ENCODE results near the gene USP51. TPM values are rescaled to one million over a fixed set of nuclear protein-coding genes. Genes with fewer than 3 reads are reported as not detected.
"Not testable (repeated sequence)": the region's sequence is repeated elsewhere in the genome, so short reads cannot be mapped to it uniquely, and the experiment has no call there.

USP51 gene
- total RNA-seq, 1 experiment from 2014 or later = 2.2 TPM

- Histone ChIP-seq H3K4me2 (ENCODE audit: low read depth, low read length, poor library complexity, severe bottlenecking) (no peak overlapping the region), H3K79me2 (ENCODE audit: low read length) (no peaks in the 10 kb centered on the region), H4K20me1 (ENCODE audit: insufficient read depth, low read depth, low read length) (no peaks in the 10 kb centered on the region), H3K9me2 (replicated peaks; ENCODE audit: insufficient read depth, low read length) (no peaks in the 10 kb centered on the region), H3K9me3 (ENCODE audit: low read length) (no peaks in the 10 kb centered on the region), H3K4me3 (ENCODE audit: low read length) (no peak overlapping the region), H3K4me1 (ENCODE audit: low read length) (peaks cover 13% of the 10 kb centered on the region), H3K36me3 (ENCODE audit: insufficient read depth, low read length) (no peaks in the 10 kb centered on the region), H3K27me3 (ENCODE audit: low read length) (no peaks in the 10 kb centered on the region), H2AFZ (ENCODE audit: low read length) (no peak overlapping the region), H3K9ac (ENCODE audit: low read length) (no peak overlapping the region), H3K27ac (ENCODE audit: low read length) (no peak overlapping the region)
- DNase-seq = no peak
Observed at GRCh38 chrX:55486736-55487135, 2.9 kb downstream of the USP51 start.

GRCh38 chrX:55484948-55485347 lies 4.7 kb downstream of the USP51 start:
- Histone ChIP-seq H2AFZ (ENCODE audit: low read length) (no peak overlapping the region), H3K27ac (ENCODE audit: low read length) (no peak overlapping the region), H3K9ac (ENCODE audit: low read length) (no peak overlapping the region), H3K9me3 (ENCODE audit: low read length) (no peaks in the 10 kb centered on the region), H3K79me2 (ENCODE audit: low read length) (no peaks in the 10 kb centered on the region), H3K9me2 (replicated peaks; ENCODE audit: insufficient read depth, low read length) (no peaks in the 10 kb centered on the region), H3K4me2 (ENCODE audit: low read depth, low read length, poor library complexity, severe bottlenecking) (no peak overlapping the region), H3K27me3 (ENCODE audit: low read length) (no peaks in the 10 kb centered on the region), H4K20me1 (ENCODE audit: insufficient read depth, low read depth, low read length) (no peaks in the 10 kb centered on the region), H3K4me1 (ENCODE audit: low read length) (peaks cover 13% of the 10 kb centered on the region), H3K4me3 (ENCODE audit: low read length) (no peak overlapping the region), H3K36me3 (ENCODE audit: insufficient read depth, low read length) (no peaks in the 10 kb centered on the region)
- DNase-seq = no peak

GRCh38 chrX:55480390-55481062 lies 9.1 kb downstream of the USP51 start:
- H3K27ac ChIP-seq (ENCODE audit: low read length) = no peak overlapping the region
- no peaks in the 10 kb centered on the region for H3K9me2 ChIP-seq (replicated peaks; ENCODE audit: insufficient read depth, low read length)
- H3K27me3 ChIP-seq (ENCODE audit: low read length) = no peaks in the 10 kb centered on the region
- H3K4me2 ChIP-seq (ENCODE audit: low read depth, low read length, poor library complexity, severe bottlenecking) = no peak overlapping the region
- no peaks in the 10 kb centered on the region for H4K20me1 ChIP-seq (ENCODE audit: insufficient read depth, low read depth, low read length)
- no peaks in the 10 kb centered on the region for H3K9me3 ChIP-seq (ENCODE audit: low read length)
- H3K9ac ChIP-seq (ENCODE audit: low read length) = no peak overlapping the region
- no peaks in the 10 kb centered on the region for H3K79me2 ChIP-seq (ENCODE audit: low read length)
- H3K36me3 ChIP-seq (ENCODE audit: insufficient read depth, low read length) = no peaks in the 10 kb centered on the region
- H3K4me1 ChIP-seq (ENCODE audit: low read length) = peaks cover 4% of the 10 kb centered on the region
- no peak overlapping the region for H2AFZ ChIP-seq (ENCODE audit: low read length)
- no peak for DNase-seq
- H3K4me3 ChIP-seq (ENCODE audit: low read length) = no peak overlapping the region

GRCh38 chrX:55479956-55480355 lies 9.7 kb downstream of the USP51 start:
- H3K4me1 ChIP-seq (ENCODE audit: low read length); H3K4me3 ChIP-seq (ENCODE audit: low read length); H3K9me2 ChIP-seq (replicated peaks; ENCODE audit: insufficient read depth, low read length); H3K4me2 ChIP-seq (ENCODE audit: low read depth, low read length, poor library complexity, severe bottlenecking); DNase-seq; H3K79me2 ChIP-seq (ENCODE audit: low read length); H3K9ac ChIP-seq (ENCODE audit: low read length); H3K36me3 ChIP-seq (ENCODE audit: insufficient read depth, low read length); H3K9me3 ChIP-seq (ENCODE audit: low read length); H3K27me3 ChIP-seq (ENCODE audit: low read length); H3K27ac ChIP-seq (ENCODE audit: low read length); H4K20me1 ChIP-seq (ENCODE audit: insufficient read depth, low read depth, low read length); H2AFZ ChIP-seq (ENCODE audit: low read length): not testable (repeated sequence)

GRCh38 chrX:55465791-55466190 lies 23.9 kb downstream of the USP51 start:
- H3K9me2 ChIP-seq (replicated peaks; ENCODE audit: insufficient read depth, low read length); H3K9ac ChIP-seq (ENCODE audit: low read length); H2AFZ ChIP-seq (ENCODE audit: low read length); H3K36me3 ChIP-seq (ENCODE audit: insufficient read depth, low read length); H3K79me2 ChIP-seq (ENCODE audit: low read length); H3K27me3 ChIP-seq (ENCODE audit: low read length); H3K27ac ChIP-seq (ENCODE audit: low read length); H3K4me3 ChIP-seq (ENCODE audit: low read length); H4K20me1 ChIP-seq (ENCODE audit: insufficient read depth, low read depth, low read length); H3K9me3 ChIP-seq (ENCODE audit: low read length); H3K4me2 ChIP-seq (ENCODE audit: low read depth, low read length, poor library complexity, severe bottlenecking); H3K4me1 ChIP-seq (ENCODE audit: low read length); DNase-seq: not testable (repeated sequence)

- not testable (repeated sequence) for H3K27ac ChIP-seq (ENCODE audit: low read length); H3K4me2 ChIP-seq (ENCODE audit: low read depth, low read length, poor library complexity, severe bottlenecking); H3K9ac ChIP-seq (ENCODE audit: low read length); H2AFZ ChIP-seq (ENCODE audit: low read length); H3K27me3 ChIP-seq (ENCODE audit: low read length); DNase-seq; H3K79me2 ChIP-seq (ENCODE audit: low read length); H3K9me3 ChIP-seq (ENCODE audit: low read length); H3K4me3 ChIP-seq (ENCODE audit: low read length); H3K36me3 ChIP-seq (ENCODE audit: insufficient read depth, low read length); H3K9me2 ChIP-seq (replicated peaks; ENCODE audit: insufficient read depth, low read length); H4K20me1 ChIP-seq (ENCODE audit: insufficient read depth, low read depth, low read length); H3K4me1 ChIP-seq (ENCODE audit: low read length)
Observed at GRCh38 chrX:55465108-55465507, 24.5 kb downstream of the USP51 start.

- not testable (repeated sequence) for H3K79me2 ChIP-seq (ENCODE audit: low read length); H2AFZ ChIP-seq (ENCODE audit: low read length)
Observed at GRCh38 chrX:55464050-55464449, 25.6 kb downstream of the USP51 start.

GRCh38 chrX:55459926-55460325 lies 29.7 kb downstream of the USP51 start:
- H3K27me3 ChIP-seq (ENCODE audit: low read length); H3K79me2 ChIP-seq (ENCODE audit: low read length); H3K9me2 ChIP-seq (replicated peaks; ENCODE audit: insufficient read depth, low read length); H3K4me2 ChIP-seq (ENCODE audit: low read depth, low read length, poor library complexity, severe bottlenecking); H3K4me3 ChIP-seq (ENCODE audit: low read length); H4K20me1 ChIP-seq (ENCODE audit: insufficient read depth, low read depth, low read length); H3K9me3 ChIP-seq (ENCODE audit: low read length); H3K4me1 ChIP-seq (ENCODE audit: low read length); H3K36me3 ChIP-seq (ENCODE audit: insufficient read depth, low read length); H3K27ac ChIP-seq (ENCODE audit: low read length); DNase-seq; H2AFZ ChIP-seq (ENCODE audit: low read length); H3K9ac ChIP-seq (ENCODE audit: low read length): not testable (repeated sequence)

More at GRCh38 chrX:55464050-55464449, 25.6 kb downstream of the USP51 start:
- not testable (repeated sequence) for H3K9ac ChIP-seq (ENCODE audit: low read length); H3K9me3 ChIP-seq (ENCODE audit: low read length); H3K4me2 ChIP-seq (ENCODE audit: low read depth, low read length, poor library complexity, severe bottlenecking); H3K4me1 ChIP-seq (ENCODE audit: low read length); H3K27me3 ChIP-seq (ENCODE audit: low read length); H3K27ac ChIP-seq (ENCODE audit: low read length); H3K9me2 ChIP-seq (replicated peaks; ENCODE audit: insufficient read depth, low read length); DNase-seq; H4K20me1 ChIP-seq (ENCODE audit: insufficient read depth, low read depth, low read length); H3K36me3 ChIP-seq (ENCODE audit: insufficient read depth, low read length); H3K4me3 ChIP-seq (ENCODE audit: low read length)

GRCh38 chrX:55459426-55459825 lies 30.2 kb downstream of the USP51 start:
- not testable (repeated sequence) for H3K4me3 ChIP-seq (ENCODE audit: low read length); H3K27me3 ChIP-seq (ENCODE audit: low read length); H2AFZ ChIP-seq (ENCODE audit: low read length); H3K9me2 ChIP-seq (replicated peaks; ENCODE audit: insufficient read depth, low read length); H3K27ac ChIP-seq (ENCODE audit: low read length); H3K36me3 ChIP-seq (ENCODE audit: insufficient read depth, low read length); H3K9ac ChIP-seq (ENCODE audit: low read length); H3K79me2 ChIP-seq (ENCODE audit: low read length); H3K4me2 ChIP-seq (ENCODE audit: low read depth, low read length, poor library complexity, severe bottlenecking); H3K4me1 ChIP-seq (ENCODE audit: low read length); DNase-seq; H3K9me3 ChIP-seq (ENCODE audit: low read length); H4K20me1 ChIP-seq (ENCODE audit: insufficient read depth, low read depth, low read length)
